ENCODE measurements around the gene SPN. TPM values are rescaled to one million over a fixed set of nuclear protein-coding genes. Genes with fewer than 3 reads are reported as not detected.
"Not testable (repeated sequence)": the region's sequence is repeated elsewhere in the genome, so short reads cannot be mapped to it uniquely, and the experiment has no call there.

SPN gene
- total and polyA plus RNA-seq, 2 of the 4 experiments (the other 2 are of a cell fraction), result not detected

- H3K9ac ChIP-seq (ENCODE audit: low read depth, low read length); H2BK120ac ChIP-seq (ENCODE audit: low read depth, low read length); H3K4ac ChIP-seq (ENCODE audit: low read depth, low read length); H3K9me1 ChIP-seq (ENCODE audit: insufficient read depth, low read length); H3K14ac ChIP-seq (replicated peaks; ENCODE audit: low read depth, low read length); H3K9me3 ChIP-seq (ENCODE audit: control insufficient read depth, insufficient read depth, low read length); H3K4me1 ChIP-seq (ENCODE audit: control insufficient read depth, insufficient read depth, low read length); H3K27me3 ChIP-seq (ENCODE audit: control insufficient read depth, insufficient read depth, low read length); H3K23ac ChIP-seq (ENCODE audit: low read depth, low read length); H3K4me2 ChIP-seq (ENCODE audit: low read depth, low read length); dilution Hi-C loops (cut with HindIII; ENCODE audit: low sequenced_read_pairs, unreplicated experiment); CTCF ChIA-PET; POLR2A ChIA-PET (ENCODE audit: unreplicated experiment); H2BK20ac ChIP-seq (ENCODE audit: low read depth, low read length); H4K5ac ChIP-seq (ENCODE audit: low read depth, low read length); H3K4me3 ChIP-seq (ENCODE audit: insufficient read depth, low read depth, low read length); H3K27ac ChIP-seq (ENCODE audit: insufficient read depth, low read length); H3K36me3 ChIP-seq (ENCODE audit: control insufficient read depth, insufficient read depth, low read length); H2AK9ac ChIP-seq (replicated peaks; ENCODE audit: low read depth, low read length, poor library complexity); H4K91ac ChIP-seq (ENCODE audit: insufficient read depth, low read depth, low read length); H3K18ac ChIP-seq (ENCODE audit: low read depth, low read length); H2AK5ac ChIP-seq (ENCODE audit: low read depth, low read length); ATAC-seq (ENCODE audit: low read depth); BruUV-seq (replicated peaks); DNase-seq; H2BK15ac ChIP-seq (ENCODE audit: low read depth, low read length); H3K56ac ChIP-seq (ENCODE audit: extremely low read depth, insufficient read depth, low read length); H4K20me1 ChIP-seq (ENCODE audit: insufficient read depth, low read length); intact Hi-C loops (cut with micrococcal nuclease); H3K79me1 ChIP-seq (ENCODE audit: low read depth in 1 of 2, low read length in 2 of 2); H4K8ac ChIP-seq (ENCODE audit: low read depth in 2 of 2, low read length in 2 of 2); H2AFZ ChIP-seq (replicated peaks; ENCODE audit: low read length, poor library complexity); H2BK5ac ChIP-seq (ENCODE audit: low read depth, low read length, poor library complexity, severe bottlenecking): not testable (repeated sequence)
- in situ Hi-C loops (cut with MboI; ENCODE audit: low sequenced_read_pairs), result loop anchor here (10.0 kb wide), 1 partner anchor 56 kb away; no protein-coding TSS in a partner anchor
- WGBS, 2 experiments (ENCODE audit: extremely low coverage in 2 of 2, insufficient read length in 1 of 2), result no CpG with 5 or more reads among the region's 8 CpGs
Observed at GRCh38 chr16:29638751-29639150, 24.3 kb upstream of the SPN start.

Measured in IMR-90 (cell line).